ENCODE results near the gene PPP2R5C.

PPP2R5C gene

DNA sequence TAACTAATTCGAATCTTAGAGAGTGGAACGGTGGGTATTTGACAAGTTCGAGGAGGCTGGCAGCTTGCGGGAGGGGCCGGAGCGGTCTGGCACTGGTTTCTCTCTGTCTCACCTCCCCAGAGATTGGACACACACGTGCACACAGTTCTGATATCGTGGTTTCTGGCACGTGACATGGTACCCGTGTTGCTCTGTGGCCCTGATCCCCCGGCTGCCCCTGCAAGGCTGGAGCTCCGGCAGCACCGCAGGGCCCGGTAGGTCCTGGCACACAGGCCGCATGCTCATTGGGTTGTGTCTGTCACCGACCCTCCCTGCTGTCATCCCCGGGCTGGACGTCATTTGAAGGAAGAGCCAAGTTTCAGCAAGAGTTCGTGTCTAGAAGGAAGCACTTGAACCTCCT, 82.7 kb downstream of the PPP2R5C start:
- no peak for DNase-seq

DNA sequence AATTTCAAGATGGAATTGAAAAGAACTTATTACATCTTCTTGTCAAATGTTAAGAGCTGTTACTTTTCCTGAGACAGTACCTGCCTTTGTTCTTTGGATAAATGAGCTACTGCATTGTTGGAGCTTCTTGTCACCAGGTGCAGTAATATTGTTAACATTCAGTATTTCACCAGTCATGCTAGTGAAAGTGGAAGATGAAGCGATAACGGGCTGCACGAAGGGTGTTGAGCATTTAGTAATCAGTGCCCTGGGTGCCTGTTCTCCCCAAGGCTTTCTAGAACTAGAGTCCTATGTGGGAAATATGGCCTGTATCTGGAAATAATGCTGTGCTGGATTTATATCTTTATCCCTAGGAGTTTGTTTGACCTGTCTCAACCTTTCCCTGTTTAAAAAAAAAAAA, 83.2 kb downstream of the PPP2R5C start:
- no peak for DNase-seq

GRCh38 chr14:101845496-101845895, 84.0 kb downstream of the PPP2R5C start:
- DNase-seq, result no peak

DNA sequence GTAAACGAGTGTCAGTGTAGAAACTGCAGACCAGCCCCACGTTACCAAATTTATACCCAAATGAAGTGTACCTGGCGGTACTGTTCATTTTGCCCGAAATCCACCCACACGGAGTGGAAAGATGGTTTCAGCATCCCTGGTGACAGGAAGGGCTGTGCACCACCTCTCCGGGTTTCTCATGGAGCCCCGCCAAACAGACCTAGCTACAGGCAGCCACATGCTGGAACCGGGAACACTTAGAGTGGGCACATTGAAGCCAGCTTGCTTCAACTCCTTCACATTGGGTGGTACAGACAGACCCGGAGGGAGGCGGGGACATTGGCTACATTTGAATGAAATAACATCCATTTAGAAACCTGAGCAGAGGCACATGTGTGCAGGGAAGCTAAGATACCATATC, 84.4 kb downstream of the PPP2R5C start:
- peak; percentile 47 for DNase-seq

- no peak for DNase-seq
Observed at GRCh38 chr14:101849125-101849524, 87.6 kb downstream of the PPP2R5C start.

DNA sequence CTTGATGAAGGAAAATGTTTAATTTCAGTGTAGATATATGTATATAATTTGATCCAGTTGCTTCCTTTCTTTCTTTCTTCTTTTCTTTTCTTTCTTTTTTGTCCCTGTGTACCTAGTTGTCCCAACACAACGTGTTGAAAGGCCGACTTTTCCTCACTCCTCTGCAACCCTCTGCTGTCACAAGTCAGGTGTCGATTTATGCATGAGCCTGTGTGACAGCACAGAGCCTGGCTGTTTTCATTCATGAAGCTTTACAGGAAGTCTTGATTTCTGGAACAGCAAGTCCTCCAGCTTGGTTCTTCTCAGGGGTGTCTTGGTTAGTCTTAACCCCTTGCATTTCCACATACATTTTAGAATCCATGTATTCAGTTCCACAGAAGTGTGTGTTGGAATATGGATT, 88.1 kb downstream of the PPP2R5C start:
- no peak for DNase-seq

GRCh38 chr14:101851183-101851582, 89.7 kb downstream of the PPP2R5C start:
- no peak for DNase-seq

DNA sequence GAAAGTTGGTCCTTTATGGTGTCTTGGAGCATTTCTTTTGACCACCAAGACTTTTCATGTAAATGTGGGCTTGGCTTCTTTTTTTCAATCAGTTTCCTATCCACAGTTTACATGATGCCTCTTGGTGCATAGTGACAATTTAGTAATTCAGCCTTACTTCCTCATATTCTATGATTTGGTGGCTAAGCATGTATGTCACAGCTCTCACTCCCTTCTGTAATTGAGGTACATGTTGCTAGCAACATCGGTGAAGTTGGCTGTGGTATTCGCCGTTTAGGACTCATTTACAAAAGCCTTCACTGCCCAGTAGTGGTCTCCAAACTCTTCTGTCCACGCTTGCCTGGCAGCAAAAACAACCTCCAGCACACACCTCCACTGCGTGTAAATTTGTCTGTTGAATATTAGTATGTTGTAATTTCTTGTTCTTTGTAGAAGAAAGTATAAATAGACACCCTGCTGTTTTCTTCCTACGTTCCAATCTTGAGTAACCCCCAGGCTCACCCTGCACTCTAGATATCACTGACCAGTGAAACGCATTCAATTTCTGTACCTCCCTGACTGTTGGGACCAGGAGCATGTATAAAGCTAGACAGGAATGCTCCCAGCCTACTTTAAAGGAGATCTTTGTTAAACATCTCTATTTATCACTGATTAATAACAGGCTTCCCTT, 90.4 kb downstream of the PPP2R5C start:
- DNase-seq, result no peak

- no peak for DNase-seq
Observed at GRCh38 chr14:101852785-101853184, 91.3 kb downstream of the PPP2R5C start.

GRCh38 chr14:101853455-101854018, 92.0 kb downstream of the PPP2R5C start:
- no peak for DNase-seq

DNA sequence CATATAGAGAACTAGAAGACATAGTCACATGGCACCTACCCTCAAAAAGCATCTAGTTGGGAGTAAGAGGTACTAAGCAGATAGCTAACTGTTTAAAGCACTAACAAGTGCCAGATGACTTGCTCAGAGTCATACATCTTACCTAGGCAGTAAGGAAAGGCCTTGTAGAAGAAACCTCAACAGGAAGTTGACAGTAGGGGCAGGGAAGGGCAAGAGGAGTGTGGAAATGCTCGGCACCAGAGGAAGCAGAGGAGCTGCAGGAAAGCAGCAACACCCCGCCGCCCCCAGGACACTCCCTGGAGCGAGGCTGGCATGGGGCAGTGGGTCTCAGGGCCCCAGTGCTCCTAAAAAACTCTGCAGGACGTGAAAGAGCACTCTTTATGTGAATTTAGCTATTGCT, 92.9 kb downstream of the PPP2R5C start:
- DNase-seq, result no peak

DNA sequence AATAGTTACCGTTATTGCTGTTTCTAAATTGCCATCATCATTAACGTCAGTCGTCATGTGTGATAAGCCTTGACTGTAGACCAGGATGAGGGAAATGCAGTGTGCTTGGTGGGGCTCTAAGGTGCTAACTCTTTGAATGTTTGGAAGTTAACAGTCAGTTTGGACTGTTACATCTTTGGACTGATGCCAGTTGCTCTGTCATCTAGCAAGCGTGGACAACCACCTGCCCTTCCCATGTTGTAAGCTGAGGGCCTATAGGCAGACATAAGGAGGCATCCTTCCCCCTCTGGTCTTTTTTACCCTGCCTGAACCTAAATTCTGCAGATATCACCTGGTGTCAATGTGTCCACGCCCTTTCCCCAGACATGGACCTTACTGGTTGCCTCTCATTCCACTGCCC, 94.4 kb downstream of the PPP2R5C start:
- DNase-seq, result no peak

GRCh38 chr14:101856536-101856935, 95.0 kb downstream of the PPP2R5C start:
- DNase-seq, result no peak

- DNase-seq, result no peak
Observed at GRCh38 chr14:101857226-101857625, 95.7 kb downstream of the PPP2R5C start.

GRCh38 chr14:101858791-101859537, 97.5 kb downstream of the PPP2R5C start:
- DNase-seq, result no peak

DNA sequence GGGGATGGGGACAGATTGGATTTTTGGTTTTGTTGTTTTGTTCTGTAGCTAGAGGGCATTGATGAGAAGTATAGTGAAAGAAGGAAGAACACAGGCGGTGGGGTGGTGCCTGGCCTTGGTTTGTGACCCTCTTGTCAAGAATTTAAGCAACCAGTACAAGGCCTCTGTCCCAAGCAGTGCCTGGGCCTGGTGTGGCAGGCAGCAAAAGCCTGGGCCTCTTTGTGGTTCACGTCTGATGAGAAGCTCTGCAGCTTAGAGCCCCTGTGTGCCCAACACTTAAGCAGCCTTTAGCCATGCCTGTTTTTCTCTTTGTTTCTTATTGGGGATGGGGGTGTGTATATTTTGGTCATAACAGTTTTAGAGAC, 98.0 kb downstream of the PPP2R5C start:
- DNase-seq, result no peak

DNA sequence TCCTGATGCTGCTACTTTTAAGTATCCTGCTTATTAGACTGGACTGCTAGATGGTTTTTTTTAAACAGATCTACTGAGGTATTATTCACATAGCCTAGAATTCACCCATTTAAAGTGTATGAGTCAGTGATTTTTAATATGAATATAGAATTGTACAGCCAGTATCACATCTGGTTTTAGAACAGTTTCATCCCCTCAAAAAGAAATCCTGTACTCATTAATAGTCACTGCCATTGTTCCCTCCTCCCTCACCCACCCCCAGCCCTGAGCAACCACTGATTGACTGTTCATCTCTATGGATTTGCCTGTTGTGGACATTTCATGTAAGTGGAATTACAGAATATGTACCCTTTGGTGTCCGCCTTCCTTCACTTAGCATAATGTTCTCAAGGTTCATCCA, 98.4 kb downstream of the PPP2R5C start:
- no peak for DNase-seq

DNA sequence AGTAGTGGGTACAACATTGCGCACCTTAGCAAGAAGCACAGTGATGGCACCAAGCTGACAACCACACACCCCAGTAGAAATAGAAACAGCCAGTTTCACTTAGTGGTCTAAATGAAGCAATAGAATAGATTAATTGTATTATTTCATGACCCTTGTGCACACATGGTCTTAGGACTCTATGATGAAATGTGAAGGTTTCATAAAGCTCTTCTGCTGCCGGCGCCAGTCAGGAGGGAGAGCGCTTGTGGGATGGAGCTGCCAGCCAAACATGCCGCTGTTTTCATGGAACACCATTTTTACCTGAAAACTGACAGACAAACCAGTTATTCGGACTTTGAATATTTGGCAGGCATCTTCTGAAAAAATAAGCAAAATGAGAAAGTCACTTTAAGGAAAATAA, 100.0 kb downstream of the PPP2R5C start:
- DNase-seq, result no peak

DNA sequence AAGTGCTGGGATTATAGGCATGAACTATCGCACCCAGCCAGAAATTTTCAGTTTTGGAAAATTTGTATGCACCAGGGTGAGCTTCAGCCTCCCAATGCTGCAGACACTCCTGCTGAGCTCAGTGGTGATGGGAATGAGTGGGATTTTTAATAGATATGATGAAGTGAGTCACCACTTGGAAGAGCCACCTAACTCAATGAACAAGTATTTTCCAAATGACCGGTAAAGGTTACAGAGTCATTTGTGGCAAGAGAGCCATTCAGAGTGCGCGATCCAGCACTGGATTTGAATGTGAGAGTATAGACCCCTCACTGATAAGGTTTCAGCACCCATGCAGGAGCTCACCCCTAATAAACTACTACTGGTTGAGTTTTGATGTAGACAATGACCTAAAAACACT, 100.7 kb downstream of the PPP2R5C start:
- no peak for DNase-seq

- no peak for DNase-seq
Observed at GRCh38 chr14:101862711-101863110, 101.2 kb downstream of the PPP2R5C start.

DNA sequence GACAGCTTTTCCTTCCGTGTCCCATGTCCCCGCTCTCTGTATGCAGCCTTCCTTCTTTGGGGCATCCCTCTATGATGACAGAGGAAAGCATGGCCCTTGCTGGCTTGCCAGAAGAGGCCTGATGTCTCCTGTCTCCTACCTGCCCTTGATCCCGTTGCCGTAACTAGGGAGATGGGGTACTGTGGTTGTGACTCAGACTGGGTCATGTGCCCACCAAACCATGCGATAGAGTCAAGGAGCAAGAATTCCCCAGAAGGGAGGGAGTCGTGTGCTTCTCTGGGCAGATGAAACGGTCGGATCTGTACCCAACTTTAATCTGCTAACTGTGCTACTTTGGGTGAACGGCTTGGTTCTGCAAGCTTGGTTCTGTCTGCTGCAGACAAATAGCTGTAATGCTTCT, 103.8 kb downstream of the PPP2R5C start:
- DNase-seq, result no peak

- DNase-seq, result no peak
Observed at GRCh38 chr14:101867854-101868253, 106.3 kb downstream of the PPP2R5C start.

- DNase-seq, result no peak
Observed at GRCh38 chr14:101869217-101869616, 107.7 kb downstream of the PPP2R5C start.

DNA sequence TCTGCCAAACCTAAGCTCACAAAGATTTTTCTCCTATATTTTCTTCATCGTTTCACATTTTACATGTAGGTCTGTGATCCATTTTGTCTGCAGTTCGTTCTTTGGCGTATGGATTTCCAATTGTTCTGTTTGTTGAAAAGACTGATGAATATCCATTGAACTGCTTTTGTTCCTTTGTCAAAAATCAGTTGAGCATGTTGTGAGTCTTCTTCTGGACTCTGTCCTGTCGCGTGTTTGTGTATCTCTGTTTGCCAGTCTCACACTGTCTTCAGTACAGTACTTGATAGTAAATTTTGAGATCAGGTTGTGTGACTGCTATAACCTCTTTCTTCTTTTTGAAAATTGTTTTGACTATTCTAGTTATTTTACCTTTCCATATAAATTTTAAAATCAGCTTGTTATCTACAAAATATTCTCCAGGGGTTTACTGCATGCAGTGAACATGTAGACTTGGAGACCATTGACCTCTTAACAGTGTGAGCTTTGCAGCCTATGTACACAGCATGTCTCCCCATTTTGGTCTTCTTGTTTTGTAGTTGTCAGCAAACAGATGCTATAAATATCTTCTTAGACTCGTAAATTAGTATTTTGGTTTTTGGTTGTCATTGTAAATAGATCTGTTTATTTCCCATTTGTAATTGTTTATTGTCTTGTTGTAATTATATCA, 108.9 kb downstream of the PPP2R5C start:
- DNase-seq, result no peak

Measured in NCI-H2171 treated with DMSO at 0.1 percent for 48 hours (cell line).